Measurements from ENCODE around the gene LRRFIP1.

Gene LRRFIP1

GRCh38 chr2:237643582-237644380 is 16.4 kb downstream of the LRRFIP1 start:
- no peak for DNase-seq (ENCODE audit: low read depth)
- no peak for TF ChIP-seq CTCF (conservative IDR thresholded peaks at IDR 0.05; ENCODE audit: low read length)
- H3K4me3 ChIP-seq (ENCODE audit: low read length), result no peak overlapping the region

GRCh38 chr2:237644381-237644703 is 17.0 kb downstream of the LRRFIP1 start:
- no peak for TF ChIP-seq CTCF (conservative IDR thresholded peaks at IDR 0.05; ENCODE audit: low read length)
- DNase-seq (ENCODE audit: low read depth), result no peak
- no peak overlapping the region for H3K4me3 ChIP-seq (ENCODE audit: low read length)

GRCh38 chr2:237645261-237645660 is 17.9 kb downstream of the LRRFIP1 start:
- DNase-seq (ENCODE audit: low read depth), result no peak
- no peak for TF ChIP-seq CTCF (conservative IDR thresholded peaks at IDR 0.05; ENCODE audit: low read length)
- no peak overlapping the region for H3K4me3 ChIP-seq (ENCODE audit: low read length)

GRCh38 chr2:237647176-237648015 is 20.0 kb downstream of the LRRFIP1 start:
- no peak for DNase-seq (ENCODE audit: low read depth)
- no peak overlapping the region for H3K4me3 ChIP-seq (ENCODE audit: low read length)
- no peak for TF ChIP-seq CTCF (conservative IDR thresholded peaks at IDR 0.05; ENCODE audit: low read length)

GRCh38 chr2:237648016-237648381 is 20.6 kb downstream of the LRRFIP1 start:
- DNase-seq (ENCODE audit: low read depth), result peak; percentile 45
- H3K4me3 ChIP-seq (ENCODE audit: low read length), result no peak overlapping the region
- TF ChIP-seq CTCF (conservative IDR thresholded peaks at IDR 0.05; ENCODE audit: low read length), result no peak

GRCh38 chr2:237649541-237650454 is 22.4 kb downstream of the LRRFIP1 start:
- H3K4me3 ChIP-seq (ENCODE audit: low read length), result no peak overlapping the region
- no peak for DNase-seq (ENCODE audit: low read depth)
- TF ChIP-seq CTCF (conservative IDR thresholded peaks at IDR 0.05; ENCODE audit: low read length), result no peak
